ENCODE measurements around the gene RGS13.

DNA sequence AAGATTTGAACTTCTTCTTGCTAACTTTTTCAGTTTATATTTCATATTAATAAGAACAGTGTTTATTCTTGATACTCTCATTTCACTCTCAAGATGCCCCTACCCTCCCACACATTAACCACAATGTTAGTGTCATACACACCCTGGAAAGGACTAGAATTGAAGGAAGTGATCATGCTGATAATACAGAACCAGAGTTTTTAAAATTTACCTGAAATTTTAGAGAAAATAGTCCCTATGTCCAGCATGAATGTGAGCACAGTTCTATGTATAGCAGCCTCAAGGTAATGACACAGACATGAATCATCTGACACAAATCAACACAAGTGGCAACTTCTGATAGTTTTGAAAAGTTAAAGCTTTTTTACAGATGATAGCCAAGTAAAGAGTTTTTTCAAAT, 34.4 kb upstream of the RGS13 start:
- TF ChIP-seq, protein P1, sequence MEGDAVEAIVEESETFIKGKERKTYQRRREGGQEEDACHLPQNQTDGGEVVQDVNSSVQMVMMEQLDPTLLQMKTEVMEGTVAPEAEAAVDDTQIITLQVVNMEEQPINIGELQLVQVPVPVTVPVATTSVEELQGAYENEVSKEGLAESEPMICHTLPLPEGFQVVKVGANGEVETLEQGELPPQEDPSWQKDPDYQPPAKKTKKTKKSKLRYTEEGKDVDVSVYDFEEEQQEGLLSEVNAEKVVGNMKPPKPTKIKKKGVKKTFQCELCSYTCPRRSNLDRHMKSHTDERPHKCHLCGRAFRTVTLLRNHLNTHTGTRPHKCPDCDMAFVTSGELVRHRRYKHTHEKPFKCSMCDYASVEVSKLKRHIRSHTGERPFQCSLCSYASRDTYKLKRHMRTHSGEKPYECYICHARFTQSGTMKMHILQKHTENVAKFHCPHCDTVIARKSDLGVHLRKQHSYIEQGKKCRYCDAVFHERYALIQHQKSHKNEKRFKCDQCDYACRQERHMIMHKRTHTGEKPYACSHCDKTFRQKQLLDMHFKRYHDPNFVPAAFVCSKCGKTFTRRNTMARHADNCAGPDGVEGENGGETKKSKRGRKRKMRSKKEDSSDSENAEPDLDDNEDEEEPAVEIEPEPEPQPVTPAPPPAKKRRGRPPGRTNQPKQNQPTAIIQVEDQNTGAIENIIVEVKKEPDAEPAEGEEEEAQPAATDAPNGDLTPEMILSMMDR (conservative IDR thresholded peaks at IDR 0.05) = no peak
- no peak for TF ChIP-seq ZFX (IDR thresholded peaks at IDR 0.05)
